RWPE2 (cell line): Measurements from ENCODE around the gene ZSWIM3.
"Not testable (repeated sequence)": the region's sequence is repeated elsewhere in the genome, so short reads cannot be mapped to it uniquely, and the experiment has no call there.

ENCODE experiments used
- ATAC-seq: fragments of 200-7000 bp; cut with Tn5 transposase; 3 replicates; pipeline ENCODE4 v1.9.1; 2021; ENCODE audit warnings: low read depth
- DNase-seq: peaks from one replicate; pipeline ENCODE4 v3.0.0-alpha.2; 2020; ENCODE audit warnings: low spot score
- H3K27ac ChIP-seq: fragments of 450-650 bp; 2 replicates; pipeline ENCODE4 v1.5.1; 2017; ENCODE audit warnings: mild to moderate bottlenecking; ENCODE audit not compliant: poor library complexity, severe bottlenecking
- H3K27me3 ChIP-seq: fragments of 250-450 bp; sonication (Bioruptor Pico); 2 replicates; pipeline ENCODE4 v1.5.1; 2021; ENCODE audit warnings: mild to moderate bottlenecking, moderate library complexity; ENCODE audit not compliant: insufficient read depth, poor library complexity, severe bottlenecking
- H3K36me3 ChIP-seq: fragments of 250-450 bp; sonication (Bioruptor Pico); 2 replicates; pipeline ENCODE4 v1.5.1; 2020; ENCODE audit warnings: low read depth, mild to moderate bottlenecking, moderate library complexity
- H3K4me1 ChIP-seq: fragments of 250-450 bp; sonication (Bioruptor Pico); 2 replicates; pipeline ENCODE4 v1.5.1; 2021; ENCODE audit warnings: mild to moderate bottlenecking, moderate library complexity; ENCODE audit not compliant: insufficient read depth, poor library complexity, severe bottlenecking
- H3K4me3 ChIP-seq: fragments of 250-450 bp; sonication (Bioruptor Pico); 2 replicates; pipeline ENCODE4 v1.5.1; 2021; ENCODE audit warnings: mild to moderate bottlenecking, moderate library complexity; ENCODE audit not compliant: severe bottlenecking
- H3K9me3 ChIP-seq: fragments of 250-450 bp; sonication (Bioruptor Pico); 2 replicates; pipeline ENCODE4 v1.5.1; 2021; ENCODE audit warnings: mild to moderate bottlenecking, moderate library complexity; ENCODE audit not compliant: severe bottlenecking
- TF ChIP-seq, protein P1 (sequence below): fragments of 450-650 bp; IDR thresholded peaks from one replicate; pipeline ENCODE4 v1.5.1; 2017; ENCODE audit warnings: mild to moderate bottlenecking, moderate library complexity; ENCODE audit not compliant: poor library complexity, severe bottlenecking

Gene ZSWIM3

DNA sequence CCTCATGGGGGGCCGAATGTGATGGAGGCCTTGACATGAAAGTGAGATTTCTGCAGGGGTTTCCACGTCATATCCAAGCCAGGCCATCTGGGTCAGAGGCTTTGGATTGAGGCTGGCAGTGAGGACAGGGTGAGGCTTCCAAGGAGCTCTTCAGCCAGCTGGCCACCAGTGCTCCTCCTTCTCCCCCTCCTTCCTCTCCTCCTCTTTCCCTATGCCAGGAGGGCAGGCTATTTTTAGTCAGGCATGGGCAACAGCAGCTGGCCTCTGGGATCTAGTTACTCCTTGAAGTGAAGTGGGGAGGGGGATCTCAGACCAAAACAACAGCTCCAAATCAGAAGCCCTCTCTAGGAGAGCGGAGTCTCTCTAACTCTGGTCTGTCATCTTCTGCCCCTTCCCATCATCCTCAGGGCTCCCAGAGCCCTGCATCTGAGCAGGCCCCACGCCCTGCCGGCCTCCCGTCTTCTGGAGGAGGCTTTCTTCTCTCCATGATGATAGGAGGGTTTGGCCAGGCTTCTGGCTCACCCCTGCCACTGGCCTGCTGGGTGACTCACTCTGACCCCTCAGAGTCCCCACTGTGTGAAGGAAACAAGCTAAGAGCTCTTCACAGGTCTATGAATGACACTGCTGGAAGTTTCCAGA lies 30.9 kb upstream of the ZSWIM3 start:
- no peaks in the 10 kb centered on the region for H3K36me3 ChIP-seq
- peaks cover 15% of the 10 kb centered on the region for H3K27me3 ChIP-seq
- H3K9me3 ChIP-seq, result no peaks in the 10 kb centered on the region
- no peak for ATAC-seq
- no peak overlapping the region for H3K27ac ChIP-seq
- no peak for DNase-seq
- TF ChIP-seq, protein P1, sequence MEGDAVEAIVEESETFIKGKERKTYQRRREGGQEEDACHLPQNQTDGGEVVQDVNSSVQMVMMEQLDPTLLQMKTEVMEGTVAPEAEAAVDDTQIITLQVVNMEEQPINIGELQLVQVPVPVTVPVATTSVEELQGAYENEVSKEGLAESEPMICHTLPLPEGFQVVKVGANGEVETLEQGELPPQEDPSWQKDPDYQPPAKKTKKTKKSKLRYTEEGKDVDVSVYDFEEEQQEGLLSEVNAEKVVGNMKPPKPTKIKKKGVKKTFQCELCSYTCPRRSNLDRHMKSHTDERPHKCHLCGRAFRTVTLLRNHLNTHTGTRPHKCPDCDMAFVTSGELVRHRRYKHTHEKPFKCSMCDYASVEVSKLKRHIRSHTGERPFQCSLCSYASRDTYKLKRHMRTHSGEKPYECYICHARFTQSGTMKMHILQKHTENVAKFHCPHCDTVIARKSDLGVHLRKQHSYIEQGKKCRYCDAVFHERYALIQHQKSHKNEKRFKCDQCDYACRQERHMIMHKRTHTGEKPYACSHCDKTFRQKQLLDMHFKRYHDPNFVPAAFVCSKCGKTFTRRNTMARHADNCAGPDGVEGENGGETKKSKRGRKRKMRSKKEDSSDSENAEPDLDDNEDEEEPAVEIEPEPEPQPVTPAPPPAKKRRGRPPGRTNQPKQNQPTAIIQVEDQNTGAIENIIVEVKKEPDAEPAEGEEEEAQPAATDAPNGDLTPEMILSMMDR, result no peak
- H3K4me1 ChIP-seq, result no peaks in the 10 kb centered on the region
- no peak overlapping the region for H3K4me3 ChIP-seq

GRCh38 chr20:45827030-45827652 lies 30.3 kb upstream of the ZSWIM3 start, which contains the start of gene TNNC2:
TSS of gene TNNC2 (minus strand) at chr20:45827312. CDS start at chr20:45827248, 64 bp downstream.
- Histone ChIP-seq H3K9me3 (no peaks in the 10 kb centered on the region), H3K27ac (no peak within 1 kb of the TSS), H3K4me3 (no peak within 1 kb of the TSS), H3K4me1 (no peaks in the 10 kb centered on the region), H3K36me3 (no peaks in the 10 kb centered on the region), H3K27me3 (peaks cover 15% of the 10 kb centered on the region)
- DNase-seq (no peak), ATAC-seq (no peak)
- TF ChIP-seq, protein P1, result no peak

- H3K4me1 ChIP-seq, result no peaks in the 10 kb centered on the region
- peaks cover 14% of the 10 kb centered on the region for H3K27me3 ChIP-seq
- DNase-seq, result no peak
- ATAC-seq, result no peak
- no peak overlapping the region for H3K4me3 ChIP-seq
- no peak overlapping the region for H3K27ac ChIP-seq
- TF ChIP-seq, protein P1, result no peak
- H3K9me3 ChIP-seq, result no peaks in the 10 kb centered on the region
- no peaks in the 10 kb centered on the region for H3K36me3 ChIP-seq
Observed at GRCh38 chr20:45827712-45828111, 29.7 kb upstream of the ZSWIM3 start.

GRCh38 chr20:45828589-45828988 lies 28.8 kb upstream of the ZSWIM3 start:
- DNase-seq, result no peak
- Histone ChIP-seq H3K36me3 (no peaks in the 10 kb centered on the region), H3K4me3 (no peak overlapping the region), H3K27me3 (peaks cover 5% of the 10 kb centered on the region), H3K27ac (no peak overlapping the region), H3K4me1 (peaks cover 3% of the 10 kb centered on the region), H3K9me3 (no peaks in the 10 kb centered on the region)
- ATAC-seq, result no peak
- TF ChIP-seq, protein P1, result no peak

- H3K9me3 ChIP-seq, H3K27ac ChIP-seq, H3K4me3 ChIP-seq, DNase-seq, H3K27me3 ChIP-seq, H3K4me1 ChIP-seq, H3K36me3 ChIP-seq, ATAC-seq: not testable (repeated sequence)
Observed at GRCh38 chr20:45829673-45830106, 27.7 kb upstream of the ZSWIM3 start.
